OCI-LY3 (cell line): ENCODE data around the gene TPCN2.

Experiments used
- H2AFZ ChIP-seq: fragments of 200-600, 300-600 bp; shearing (Covaris generic); 2 replicates; pipeline ENCODE4 v1.6.0; 2014; ENCODE audit warnings: antibody characterized with exemption, low read depth, low read length
- H3K27ac ChIP-seq: fragments of 200-600, 300-600 bp; sonication (generic); 2 replicates; pipeline ENCODE4 v1.5.1; 2014; ENCODE audit warnings: mild to moderate bottlenecking, low read length, moderate library complexity, mixed read lengths
- H3K27me3 ChIP-seq: fragments of 200-600, 300-600 bp; sonication (generic); 2 replicates; pipeline ENCODE4 v1.6.1; 2014; ENCODE audit warnings: low read depth, low read length, mixed read lengths
- H3K36me3 ChIP-seq: fragments of 200-600, 300-600 bp; sonication (generic); replicated peaks from 2 replicates; pipeline ENCODE3; 2014; ENCODE audit warnings: low read depth, low read length, mixed read lengths
- H3K4me1 ChIP-seq: fragments of 300-600, 200-600 bp; sonication (generic); 2 replicates; pipeline ENCODE4 v1.6.1; 2014; ENCODE audit warnings: low read length, mixed read lengths
- H3K4me2 ChIP-seq: fragments of 200-600, 300-600 bp; sonication (generic); 2 replicates; pipeline ENCODE4 v1.6.1; 2014; ENCODE audit warnings: low read length, mixed read lengths
- H3K4me3 ChIP-seq: fragments of 300-600, 200-600 bp; sonication (generic); 2 replicates; pipeline ENCODE4 v1.5.1; 2014; ENCODE audit warnings: antibody characterized with exemption, mild to moderate bottlenecking, low read length, moderate library complexity
- H3K79me2 ChIP-seq: fragments of 300-600, 200-600 bp; shearing (Covaris generic); 2 replicates; pipeline ENCODE4 v1.6.1; 2014; ENCODE audit warnings: mild to moderate bottlenecking, low read length, mixed read lengths
- H3K9ac ChIP-seq: fragments of 300-600, 200-600 bp; shearing (Covaris generic); 2 replicates; pipeline ENCODE4 v1.6.0; 2014; ENCODE audit warnings: mild to moderate bottlenecking, low read length, moderate library complexity
- H3K9me3 ChIP-seq: fragments of 200-600, 300-600 bp; shearing (Covaris generic); 2 replicates; pipeline ENCODE4 v1.6.1; 2014; ENCODE audit warnings: low read length, mixed read lengths; ENCODE audit not compliant: insufficient read depth
- H4K20me1 ChIP-seq: fragments of 200-600, 300-600 bp; sonication (generic); 2 replicates; pipeline ENCODE4 v1.6.1; 2016; ENCODE audit warnings: low read length, mixed read lengths; ENCODE audit not compliant: insufficient read depth
- CTCF ChIP-seq: fragments of 200-600, 300-600 bp; sonication (generic); IDR thresholded peaks from 2 replicates; pipeline ENCODE4 v1.5.1; 2014; ENCODE audit warnings: antibody characterized with exemption, low read length, low read depth
- EZH2phosphoT487 ChIP-seq: fragments of 200-600 bp; shearing (Covaris generic); IDR thresholded peaks from 2 replicates; pipeline ENCODE4 v1.6.1; 2018; ENCODE audit warnings: antibody characterized with exemption, mixed run types, low read depth

The TPCN2 gene

DNA sequence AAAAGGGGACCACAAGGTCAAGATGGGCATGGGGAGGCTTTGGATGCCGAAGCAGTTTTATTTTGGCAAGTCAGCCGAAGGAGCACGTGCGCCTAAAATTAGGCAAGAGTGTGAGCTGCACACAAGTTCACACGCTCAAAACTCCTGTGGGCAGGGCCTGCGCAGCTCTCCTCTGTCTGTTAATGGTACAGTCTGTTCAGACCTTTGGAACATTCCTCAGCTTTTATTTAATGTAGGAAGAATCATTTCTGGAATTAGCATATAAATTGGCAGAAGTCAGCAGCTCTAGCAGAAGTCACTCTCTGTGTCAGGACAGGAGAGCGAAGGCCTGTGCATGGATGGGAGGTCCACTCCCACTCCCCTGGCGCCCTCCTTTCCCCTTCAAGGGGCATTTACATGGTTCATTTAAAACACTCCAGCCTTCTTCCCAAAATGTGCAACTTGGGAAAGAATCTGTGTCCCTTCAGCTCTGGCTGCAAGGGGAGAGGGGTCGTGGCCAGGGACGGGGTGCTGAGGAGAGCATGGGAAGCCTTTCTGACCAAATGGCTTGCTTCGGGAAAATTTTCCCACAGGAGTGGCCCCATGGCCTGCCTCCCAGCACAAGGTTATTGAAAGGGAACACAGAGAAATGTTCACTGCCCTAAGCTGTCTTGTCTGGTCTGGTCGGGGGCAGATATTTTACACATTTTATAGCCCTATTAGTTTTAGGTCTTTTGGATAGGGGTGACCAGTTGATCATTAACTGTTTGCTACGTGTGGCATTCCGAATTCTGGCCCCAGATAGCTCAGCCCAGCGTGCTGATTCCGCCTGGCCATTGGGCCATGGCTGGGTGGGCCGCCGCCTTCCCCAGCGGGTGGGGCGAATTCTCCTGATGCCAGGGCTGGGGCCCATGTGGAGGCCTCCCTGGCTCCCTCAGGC is 63.2 kb downstream of the TPCN2 start:
- Histone ChIP-seq H2AFZ (no peak overlapping the region), H4K20me1 (no peaks in the 10 kb centered on the region), H3K9me3 (no peaks in the 10 kb centered on the region), H3K4me3 (no peak overlapping the region), H3K4me2 (no peak overlapping the region), H3K27me3 (no peaks in the 10 kb centered on the region), H3K4me1 (no peaks in the 10 kb centered on the region), H3K36me3 (no peaks in the 10 kb centered on the region), H3K9ac (no peak overlapping the region), H3K27ac (no peak overlapping the region), H3K79me2 (no peaks in the 10 kb centered on the region)
- TF ChIP-seq EZH2phosphoT487 (no peak), CTCF (no peak)

DNA sequence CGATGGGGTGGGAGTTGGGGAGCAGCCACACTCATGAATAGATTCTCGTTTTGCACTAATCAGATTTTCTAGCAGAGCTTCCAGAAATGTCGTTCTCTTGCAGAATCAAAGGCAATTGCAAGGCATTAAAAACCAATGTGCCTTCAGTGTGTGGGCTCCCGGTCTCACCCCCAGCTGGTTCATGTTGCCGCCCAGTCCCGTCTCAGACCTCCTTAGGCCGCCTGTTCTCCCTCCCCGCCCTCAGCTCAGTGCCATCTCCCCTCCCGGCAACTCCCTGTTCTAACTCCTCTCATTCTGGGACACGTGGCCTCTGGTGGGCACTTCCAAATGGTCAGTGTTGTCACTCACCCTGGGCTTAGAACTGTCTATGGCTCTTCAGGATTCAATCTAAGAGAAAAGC is 64.5 kb downstream of the TPCN2 start:
- Histone ChIP-seq H3K36me3 (no peaks in the 10 kb centered on the region), H3K27ac (no peak overlapping the region), H3K4me1 (no peaks in the 10 kb centered on the region), H3K79me2 (no peaks in the 10 kb centered on the region), H3K9ac (no peak overlapping the region), H3K4me3 (no peak overlapping the region), H4K20me1 (no peaks in the 10 kb centered on the region), H3K9me3 (no peaks in the 10 kb centered on the region), H2AFZ (no peak overlapping the region), H3K27me3 (no peaks in the 10 kb centered on the region), H3K4me2 (no peak overlapping the region)
- no peak for TF ChIP-seq CTCF
- TF ChIP-seq EZH2phosphoT487, result no peak

DNA sequence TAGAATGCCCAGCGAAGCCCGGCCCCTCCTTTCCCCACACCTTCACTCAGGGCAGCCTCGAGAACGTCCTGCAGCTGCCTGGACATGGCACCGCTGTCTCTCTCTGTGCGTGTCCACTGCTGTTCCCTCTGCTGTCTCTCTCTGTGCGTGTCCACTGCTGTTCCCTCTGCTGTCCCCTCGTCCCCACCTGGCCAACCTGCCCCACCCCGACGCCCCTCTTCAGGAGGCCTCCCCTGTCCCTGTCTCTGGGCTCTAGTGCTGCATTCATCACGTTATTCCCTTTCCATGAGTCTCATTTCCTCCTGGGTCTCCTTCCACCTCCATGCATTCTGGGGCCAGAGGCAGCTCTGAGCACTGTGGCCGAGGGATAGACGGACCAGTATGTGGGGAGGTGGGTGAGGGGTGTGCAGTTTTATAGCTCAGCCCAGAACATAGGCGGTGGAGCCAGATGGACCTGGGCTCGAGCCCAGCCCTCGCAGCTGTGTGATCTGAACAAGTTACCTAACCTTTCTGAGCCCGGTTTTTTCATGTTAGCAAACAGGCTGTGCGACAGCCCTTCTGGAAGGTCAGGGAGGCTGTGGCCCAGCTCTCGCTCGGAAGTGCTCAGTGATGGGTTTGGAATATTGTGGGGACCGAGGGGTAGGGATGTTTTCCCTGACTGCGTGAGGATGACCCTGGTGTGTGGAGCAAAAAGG is 65.1 kb downstream of the TPCN2 start:
- Histone ChIP-seq H3K27ac (no peak overlapping the region), H3K4me2 (no peak overlapping the region), H3K9me3 (no peaks in the 10 kb centered on the region), H3K27me3 (no peaks in the 10 kb centered on the region), H3K9ac (no peak overlapping the region), H4K20me1 (no peaks in the 10 kb centered on the region), H3K4me3 (no peak overlapping the region), H3K4me1 (no peaks in the 10 kb centered on the region), H2AFZ (no peak overlapping the region), H3K79me2 (no peaks in the 10 kb centered on the region), H3K36me3 (no peaks in the 10 kb centered on the region)
- no peak for TF ChIP-seq EZH2phosphoT487
- no peak for TF ChIP-seq CTCF

DNA sequence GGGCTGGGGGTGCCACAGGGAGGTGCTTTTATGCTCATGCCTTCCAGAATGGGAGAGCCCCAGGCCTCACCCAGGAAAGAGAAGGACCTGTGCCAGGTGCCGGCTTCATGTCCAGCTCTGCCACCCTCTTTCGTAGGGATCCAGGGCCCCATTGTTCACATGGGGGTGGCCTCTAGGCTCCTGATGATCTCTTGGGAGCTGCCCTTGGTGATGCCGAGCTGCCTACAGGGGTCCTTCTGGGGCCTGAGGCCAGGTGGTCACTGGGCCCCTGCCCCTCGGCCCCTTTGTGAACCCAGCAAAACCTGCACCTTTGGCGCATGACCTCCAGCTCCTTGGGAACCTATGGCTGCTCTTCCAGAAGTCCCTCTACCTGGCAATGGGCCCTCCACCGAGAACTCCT is 65.6 kb downstream of the TPCN2 start:
- H3K36me3 ChIP-seq, result no peaks in the 10 kb centered on the region
- no peak overlapping the region for H3K27ac ChIP-seq
- no peaks in the 10 kb centered on the region for H3K4me1 ChIP-seq
- H3K9ac ChIP-seq, result no peak overlapping the region
- H4K20me1 ChIP-seq, result no peaks in the 10 kb centered on the region
- H3K4me3 ChIP-seq, result no peak overlapping the region
- no peaks in the 10 kb centered on the region for H3K9me3 ChIP-seq
- TF ChIP-seq CTCF (no peak), EZH2phosphoT487 (no peak)
- H2AFZ ChIP-seq, result no peak overlapping the region
- no peak overlapping the region for H3K4me2 ChIP-seq
- no peaks in the 10 kb centered on the region for H3K27me3 ChIP-seq
- H3K79me2 ChIP-seq, result no peaks in the 10 kb centered on the region
